Astrocyte (in vitro differentiated cells and primary cell): Measurements from ENCODE around the gene AGBL4.

Experiments
- CTCF ChIP-seq: IDR thresholded peaks from 2 replicates; pipeline ENCODE4 v1.5.1; 2011; ENCODE audit warnings: low read depth, mild to moderate bottlenecking, inconsistent platforms, low read length, moderate library complexity; ENCODE audit not compliant: insufficient read depth
- EZH2 ChIP-seq: IDR thresholded peaks from 2 replicates; pipeline ENCODE4 v1.6.1; 2012; ENCODE audit warnings: mild to moderate bottlenecking, low read length, inconsistent platforms; ENCODE audit not compliant: insufficient read depth

- TF ChIP-seq CTCF, result no peak
- TF ChIP-seq EZH2, result no peak
These were observed 1313.4 kb downstream of the AGBL4 start for GRCh38 chr1:48710318-48710717.
